ENCODE data around the gene TRIM34. TPM values are rescaled to one million over a fixed set of nuclear protein-coding genes. Genes with fewer than 3 reads are reported as not detected.

TRIM34 gene
- total and polyA plus RNA-seq, 2 of the 4 experiments (the other 2 are of a cell fraction) = 6.1 to 8.6 TPM

GRCh38 chr11:5690736-5691135 lies 65.9 kb downstream of the TRIM34 start:
- Histone ChIP-seq H3K4me1 (ENCODE audit: control insufficient read depth, insufficient read depth, low read length) (peaks cover 5% of the 10 kb centered on the region), H2BK120ac (ENCODE audit: low read depth, low read length) (peak overlapping the region; percentile 98), H3K18ac (ENCODE audit: low read depth, low read length) (peak overlapping the region; percentile 99), H3K9me1 (ENCODE audit: insufficient read depth, low read length) (no peaks in the 10 kb centered on the region; the same call in 1 of the 2 replicates), H3K9me3 (ENCODE audit: control insufficient read depth, insufficient read depth, low read length) (no peaks in the 10 kb centered on the region), H4K20me1 (ENCODE audit: insufficient read depth, low read length) (no peaks in the 10 kb centered on the region), H2AFZ (replicated peaks; ENCODE audit: low read length, poor library complexity) (peak overlapping the region; percentile 81), H3K4me2 (ENCODE audit: low read depth, low read length) (peak overlapping the region; percentile 98), H3K27me3 (ENCODE audit: control insufficient read depth, insufficient read depth, low read length) (no peaks in the 10 kb centered on the region), H3K23ac (ENCODE audit: low read depth, low read length) (peak overlapping the region; percentile 98), H3K36me3 (ENCODE audit: control insufficient read depth, insufficient read depth, low read length) (peaks cover 2% of the 10 kb centered on the region), H3K9ac (ENCODE audit: low read depth, low read length) (peak overlapping the region; percentile 91), H3K27ac (ENCODE audit: insufficient read depth, low read length) (peak overlapping the region; percentile 94), H3K4me3 (ENCODE audit: insufficient read depth, low read depth, low read length) (peak overlapping the region; percentile 71), H2AK9ac (replicated peaks; ENCODE audit: low read depth, low read length, poor library complexity) (peak overlapping the region; percentile 81), H4K91ac (ENCODE audit: insufficient read depth, low read depth, low read length) (peak overlapping the region; percentile 96), H2BK15ac (ENCODE audit: low read depth, low read length) (peak overlapping the region; percentile 20; the same call in 2 of the 3 replicates), H4K8ac (ENCODE audit: low read depth in 2 of 2, low read length in 2 of 2) (peak overlapping the region; percentile 89 to 99), H2AK5ac (ENCODE audit: low read depth, low read length) (peak overlapping the region; percentile 77), H3K79me1 (ENCODE audit: low read depth in 1 of 2, low read length in 2 of 2) (peaks cover 13 to 24% of the 10 kb centered on the region in 2 experiments), H2BK20ac (ENCODE audit: low read depth, low read length) (peak overlapping the region; percentile 95), H2BK5ac (ENCODE audit: low read depth, low read length, poor library complexity, severe bottlenecking) (peak overlapping the region; percentile 92), H3K4ac (ENCODE audit: low read depth, low read length) (peak overlapping the region; percentile 92), H3K14ac (replicated peaks; ENCODE audit: low read depth, low read length) (peak overlapping the region; percentile 94), H4K5ac (ENCODE audit: low read depth, low read length) (peak overlapping the region; percentile 99), H3K56ac (ENCODE audit: extremely low read depth, insufficient read depth, low read length) (peak overlapping the region; percentile 85)
- in situ Hi-C loops (cut with MboI; ENCODE audit: low sequenced_read_pairs) = loop anchor here (25.0 kb wide), 1 partner anchor 672 kb away; no protein-coding TSS in a partner anchor
- dilution Hi-C loops (cut with HindIII; ENCODE audit: low sequenced_read_pairs, unreplicated experiment) = no loop called here
- intact Hi-C loops (cut with micrococcal nuclease) = no loop called here
- no TSS peak for BruUV-seq (replicated peaks)
- ATAC-seq (ENCODE audit: low read depth) = peak; percentile 22
- POLR2A ChIA-PET (ENCODE audit: unreplicated experiment) = interaction anchor here (0.5 to 1.4 kb wide), 3 partner anchors 13 to 102 kb away, joined by 3 to 5 read pairs (median 4); partner anchors contain the start of gene TRIM34
- 38% methylated on average over 1 of the region's 5 CpGs; no CpG with 5 or more reads in 1 of the 2 experiments for WGBS, 2 experiments (ENCODE audit: extremely low coverage in 2 of 2, insufficient read length in 1 of 2)
- no peak for TF ChIP-seq USF2 (IDR thresholded peaks at IDR 0.05; ENCODE audit: low read depth, low read length)
- TF ChIP-seq RAD21 (IDR thresholded peaks at IDR 0.05; ENCODE audit: low read length) = no peak
- no peak for TF ChIP-seq SMC3 (IDR thresholded peaks at IDR 0.05; ENCODE audit: low read depth, low read length)
- no peak for TF ChIP-seq FOS (IDR thresholded peaks at IDR 0.05; ENCODE audit: low read depth, low read length)
- no peak for TF ChIP-seq RCOR1 (IDR thresholded peaks at IDR 0.05; ENCODE audit: insufficient replicate concordance, low read length)
- no peak for TF ChIP-seq MXI1 (IDR thresholded peaks at IDR 0.05; ENCODE audit: borderline replicate concordance, low read depth, low read length)
- TF ChIP-seq MAZ (IDR thresholded peaks at IDR 0.05; ENCODE audit: borderline replicate concordance, low read depth, low read length) = no peak
- no peak for TF ChIP-seq ELK1 (IDR thresholded peaks at IDR 0.05; ENCODE audit: borderline replicate concordance, low read depth, low read length)
- TF ChIP-seq CHD1 (IDR thresholded peaks at IDR 0.05; ENCODE audit: low read depth, low read length) = no peak
- no peak for TF ChIP-seq NFE2L2 (IDR thresholded peaks at IDR 0.05; ENCODE audit: low read depth, low read length)
- TF ChIP-seq BHLHE40 (IDR thresholded peaks at IDR 0.05; ENCODE audit: low read depth, low read length) = no peak
- CTCF ChIA-PET = interaction anchor here (0.6 kb wide), 1 partner anchor 215 kb away, joined by 4 read pairs; no protein-coding TSS in a partner anchor
- peak; percentile 13 for DNase-seq
